T-helper 9 cell (primary cell): ENCODE measurements around the gene CD44.

Experiments
- DNase-seq: peaks from one replicate; pipeline ENCODE4 v3.0.0-alpha.2; 2020

CD44 gene

GRCh38 chr11:35160902-35161597, 22.1 kb downstream of the CD44 start:
- DNase-seq, result no peak

GRCh38 chr11:35162745-35163144, 23.8 kb downstream of the CD44 start:
- no peak for DNase-seq

- no peak for DNase-seq
Measured at GRCh38 chr11:35163209-35163608, 24.2 kb downstream of the CD44 start.

- DNase-seq, result no peak
Measured at GRCh38 chr11:35163702-35164496, 24.9 kb downstream of the CD44 start.

- no peak for DNase-seq
Measured at GRCh38 chr11:35165030-35165422, 26.1 kb downstream of the CD44 start.

GRCh38 chr11:35165423-35166368, 26.7 kb downstream of the CD44 start:
- DNase-seq, result peak; percentile 78

- DNase-seq, result no peak
Measured at GRCh38 chr11:35166369-35167360, 27.7 kb downstream of the CD44 start.

- no peak for DNase-seq
Measured at GRCh38 chr11:35167426-35167954, 28.5 kb downstream of the CD44 start.

- no peak for DNase-seq
Measured at GRCh38 chr11:35168671-35169070, 29.7 kb downstream of the CD44 start.

GRCh38 chr11:35169112-35169511, 30.1 kb downstream of the CD44 start:
- DNase-seq, result no peak

GRCh38 chr11:35169754-35170153, 30.8 kb downstream of the CD44 start:
- no peak for DNase-seq

- no peak for DNase-seq
Measured at GRCh38 chr11:35170503-35170902, 31.5 kb downstream of the CD44 start.

GRCh38 chr11:35171226-35171625, 32.3 kb downstream of the CD44 start:
- DNase-seq, result no peak

GRCh38 chr11:35173011-35173511, 34.1 kb downstream of the CD44 start:
- DNase-seq, result no peak

GRCh38 chr11:35173616-35174566, 34.9 kb downstream of the CD44 start:
- DNase-seq, result no peak

- no peak for DNase-seq
Measured at GRCh38 chr11:35174666-35175065, 35.7 kb downstream of the CD44 start.

GRCh38 chr11:35177370-35177769, 38.4 kb downstream of the CD44 start:
- no peak for DNase-seq

GRCh38 chr11:35178067-35178805, 39.3 kb downstream of the CD44 start:
- no peak for DNase-seq

GRCh38 chr11:35178873-35179272, 39.9 kb downstream of the CD44 start:
- no peak for DNase-seq
